ENCODE measurements around the gene CELF4.
"Not testable (repeated sequence)": the region's sequence is repeated elsewhere in the genome, so short reads cannot be mapped to it uniquely, and the experiment has no call there.

The CELF4 gene

GRCh38 chr18:37491526-37491925, 74.1 kb downstream of the CELF4 start:
- DNase-seq = no peak

- no peak for DNase-seq
These were observed 75.6 kb downstream of the CELF4 start for GRCh38 chr18:37489998-37490397.

DNA sequence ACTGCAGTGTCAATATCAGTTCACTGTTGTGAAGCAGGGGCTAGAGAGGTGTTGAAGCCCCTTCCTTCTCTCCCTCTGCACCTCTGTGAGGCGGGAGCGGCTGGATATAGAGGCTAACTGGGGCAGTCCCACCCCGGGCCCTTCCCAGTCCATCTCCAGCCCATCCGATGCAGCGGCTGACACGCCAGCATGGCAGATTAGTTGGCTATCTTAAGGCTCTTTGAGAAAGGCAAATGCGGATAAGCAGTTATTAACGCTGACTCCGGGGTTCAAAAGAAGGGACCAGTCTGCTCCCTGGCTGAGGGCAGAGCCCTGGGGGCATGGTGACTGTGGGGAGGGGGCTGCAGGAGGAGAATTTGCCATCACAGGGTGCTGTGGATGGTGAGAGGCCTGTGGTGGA, 76.6 kb downstream of the CELF4 start:
- DNase-seq = no peak

DNA sequence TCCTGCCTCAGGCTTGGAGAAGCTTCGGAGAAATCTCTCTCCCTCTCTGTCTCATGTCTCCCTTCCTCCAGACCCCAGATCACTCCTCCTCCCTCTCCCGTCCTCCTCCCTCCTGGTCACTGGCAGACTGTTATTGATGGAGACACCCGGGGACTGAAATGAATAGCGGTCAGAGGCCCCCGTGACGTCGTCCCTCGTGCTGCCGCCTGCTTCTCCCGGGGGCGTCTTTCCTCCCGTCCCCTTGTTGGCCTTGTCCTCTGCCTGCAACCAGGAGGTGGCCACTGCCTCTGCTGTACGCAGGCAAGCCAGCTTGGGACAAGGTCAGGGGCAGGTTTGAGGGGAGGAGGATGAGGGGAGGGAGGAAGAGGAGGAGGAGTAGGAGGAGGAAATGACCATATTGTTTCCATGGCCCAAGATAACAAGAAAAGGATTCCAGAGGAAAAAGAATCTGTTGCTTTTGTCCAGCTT, 78.2 kb downstream of the CELF4 start:
- DNase-seq = no peak

- no peak for DNase-seq
These were observed 78.8 kb downstream of the CELF4 start for GRCh38 chr18:37486848-37487247.

- no peak for DNase-seq
These were observed 80.4 kb downstream of the CELF4 start for GRCh38 chr18:37484983-37485834.

DNA sequence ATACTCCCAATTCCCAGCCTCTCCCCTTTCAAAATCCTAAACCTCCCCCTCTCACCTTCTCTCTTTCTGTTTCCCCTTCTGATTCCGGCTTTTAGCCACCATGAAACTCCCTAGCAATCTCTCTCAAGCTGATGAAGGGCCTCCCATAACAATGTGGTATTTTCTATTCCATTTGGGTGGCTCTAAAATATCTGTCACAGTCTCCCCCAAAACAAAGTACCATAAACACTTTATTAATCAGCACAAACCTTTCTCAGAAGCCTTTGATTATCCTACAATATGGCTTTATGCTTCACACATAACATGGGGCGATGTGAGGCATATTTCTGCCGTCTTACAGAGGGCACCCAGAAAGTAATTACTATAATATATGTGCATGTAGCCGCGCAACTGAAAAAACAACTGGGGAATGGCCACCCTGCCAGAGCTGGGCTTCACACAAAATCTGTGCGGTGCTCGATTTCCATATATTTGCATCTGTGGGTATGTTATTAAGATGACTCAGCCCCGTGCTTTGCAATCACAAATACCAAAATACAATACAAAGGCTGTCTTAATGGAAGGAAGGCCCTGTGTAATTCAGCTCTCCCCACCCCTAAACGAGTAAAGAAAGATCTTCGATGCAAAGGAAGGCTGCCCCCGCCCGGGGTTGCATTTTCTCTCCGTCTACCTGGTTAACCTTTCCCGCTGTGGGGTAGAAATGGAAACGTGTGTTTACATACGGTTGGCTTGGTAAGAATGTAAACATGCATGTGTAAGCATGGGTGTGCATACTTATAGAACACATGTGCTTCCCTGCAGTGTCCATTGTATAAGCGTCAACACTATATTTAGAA, 81.4 kb downstream of the CELF4 start:
- DNase-seq = no peak

DNA sequence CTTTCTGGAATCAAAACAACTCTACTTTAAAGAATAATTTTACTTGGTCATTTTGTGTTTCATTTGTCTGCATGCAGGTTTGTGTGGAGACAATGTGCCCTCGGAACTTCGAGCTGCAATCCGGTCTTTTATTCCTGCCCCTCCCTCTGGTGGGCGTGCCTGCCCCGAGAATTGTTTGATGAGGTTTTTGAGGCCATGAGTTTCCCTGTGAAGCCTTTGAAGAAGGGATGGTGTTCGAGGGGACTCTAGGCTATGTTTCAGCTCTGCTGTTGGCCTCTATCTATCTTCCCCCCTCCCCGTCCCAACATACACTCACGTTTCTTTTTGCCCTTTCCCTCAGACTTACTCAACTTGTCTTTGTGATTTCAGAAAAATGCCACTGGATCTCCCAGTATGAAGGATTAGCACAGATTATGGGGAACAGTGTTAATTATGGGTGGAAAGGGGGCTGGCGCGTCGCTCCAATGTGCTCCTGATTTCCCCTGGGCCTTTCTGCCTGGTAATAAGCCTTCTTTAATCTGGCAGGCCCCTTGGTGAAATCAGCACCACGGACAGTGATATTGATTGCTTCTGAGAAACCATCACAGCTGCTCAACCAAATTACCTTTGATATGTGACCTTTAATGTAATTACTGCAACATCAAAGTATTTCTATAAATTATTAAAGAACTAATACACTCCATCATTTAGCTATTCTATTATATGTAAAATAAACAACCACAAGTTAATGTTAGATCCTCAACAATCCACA, 82.2 kb downstream of the CELF4 start:
- DNase-seq = no peak

- no peak for DNase-seq
These were observed 83.2 kb downstream of the CELF4 start for GRCh38 chr18:37482433-37482832.

DNA sequence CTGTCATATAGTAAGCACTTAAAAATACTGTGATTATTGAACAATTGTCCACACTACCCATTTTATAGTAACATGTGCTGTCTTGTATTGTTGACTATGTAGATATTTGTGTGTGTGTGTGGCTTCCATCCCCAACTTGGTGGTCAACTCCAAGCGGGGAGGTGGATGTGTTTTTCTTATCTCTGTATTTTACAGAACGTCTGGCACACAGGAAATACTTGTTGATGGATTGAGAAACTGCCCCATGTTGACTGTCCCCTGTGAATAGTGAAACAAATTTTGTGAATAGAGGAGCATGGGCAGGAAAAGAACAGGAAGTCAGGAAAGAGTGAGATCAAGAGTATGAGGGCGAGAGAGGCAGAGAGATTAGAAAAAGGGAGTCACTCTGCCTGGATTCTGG, 83.6 kb downstream of the CELF4 start:
- no peak for DNase-seq

- DNase-seq = no peak
These were observed 84.1 kb downstream of the CELF4 start for GRCh38 chr18:37481491-37481890.

- DNase-seq = no peak
These were observed 84.5 kb downstream of the CELF4 start for GRCh38 chr18:37481072-37481471.

DNA sequence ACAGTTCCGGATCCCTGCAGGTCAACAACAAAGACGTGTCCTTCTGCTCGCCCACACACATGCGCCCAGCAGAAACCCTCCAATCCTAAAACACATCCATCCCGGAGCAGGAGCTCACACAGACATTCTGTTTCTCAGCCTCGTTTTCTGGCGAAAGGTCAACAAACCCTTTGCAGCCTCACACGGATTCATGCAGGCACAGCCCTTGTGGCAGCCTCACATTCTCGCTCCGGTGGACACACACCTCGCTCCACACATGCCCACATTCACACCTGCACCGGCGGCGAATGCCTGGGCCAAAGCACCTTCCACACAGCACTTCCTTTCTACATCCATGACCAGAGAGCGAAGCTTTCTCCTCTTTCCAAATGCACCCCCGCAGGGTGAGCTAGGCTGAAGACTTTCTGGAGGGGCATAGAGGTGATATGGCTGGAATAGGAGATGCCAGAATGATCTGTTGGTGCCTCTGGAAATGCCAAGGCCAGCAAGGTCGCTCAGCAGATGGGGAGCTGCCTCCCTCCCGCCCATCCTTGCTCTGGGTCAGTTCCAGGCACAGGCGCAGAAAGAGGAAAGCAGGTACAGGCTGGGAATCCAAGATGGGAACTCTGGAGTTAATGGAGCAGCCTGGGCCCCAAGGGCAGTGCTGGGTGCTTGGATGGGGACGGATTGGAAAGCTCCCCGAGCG, 88.8 kb downstream of the CELF4 start:
- no peak for DNase-seq

DNA sequence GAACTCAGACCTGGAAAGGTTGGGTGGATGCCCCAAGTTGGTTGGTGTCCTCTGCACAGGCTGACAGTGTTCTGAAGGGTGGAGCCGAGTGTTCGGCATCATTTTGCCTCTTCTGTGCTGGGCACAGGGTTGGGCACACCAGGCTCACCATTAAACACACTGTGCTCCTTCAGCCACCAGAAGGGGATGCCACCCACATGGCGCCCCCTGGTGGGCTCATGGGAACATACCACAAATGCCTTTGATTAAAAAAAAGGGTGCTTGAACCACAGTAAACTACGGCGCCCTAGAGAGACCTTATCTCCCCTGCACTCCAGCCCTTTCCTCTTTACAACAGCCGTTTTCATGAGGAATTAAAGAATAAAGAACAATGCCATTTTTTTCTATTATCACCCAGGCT, 89.4 kb downstream of the CELF4 start:
- no peak for DNase-seq

DNA sequence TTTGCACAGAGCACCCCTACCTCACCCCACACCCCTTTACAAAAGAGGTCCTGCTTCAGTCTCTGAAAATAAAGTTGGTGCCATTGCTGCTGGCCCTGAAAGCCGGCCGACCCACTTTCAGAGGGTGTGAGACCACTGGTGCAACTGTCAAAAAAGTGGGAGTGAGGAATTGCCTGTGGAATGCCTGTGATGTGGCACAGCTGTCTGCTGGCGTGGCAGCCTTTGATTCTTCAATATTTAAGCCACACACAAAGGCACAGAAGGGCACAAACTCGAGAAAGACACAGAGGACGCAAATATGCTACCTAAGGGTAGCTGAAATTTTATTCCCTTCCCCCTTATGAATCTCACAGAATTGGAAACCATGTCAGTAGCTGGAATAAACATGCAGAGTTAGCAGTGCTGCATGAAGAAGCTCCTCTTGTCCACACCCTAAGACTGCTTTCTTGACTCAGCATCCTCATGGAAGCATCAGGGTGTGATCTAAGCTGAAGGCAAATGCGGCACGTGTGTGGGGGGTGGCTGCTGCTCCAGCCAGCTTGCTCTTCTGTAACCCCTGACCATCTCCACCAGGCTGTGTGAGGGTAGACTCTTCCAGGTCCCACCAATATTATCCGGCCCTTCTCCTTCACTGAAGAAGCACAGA, 92.3 kb downstream of the CELF4 start:
- no peak for DNase-seq

- no peak for DNase-seq
These were observed 94.0 kb downstream of the CELF4 start for GRCh38 chr18:37471637-37472036.

- DNase-seq = no peak
These were observed 94.6 kb downstream of the CELF4 start for GRCh38 chr18:37470986-37471385.

DNA sequence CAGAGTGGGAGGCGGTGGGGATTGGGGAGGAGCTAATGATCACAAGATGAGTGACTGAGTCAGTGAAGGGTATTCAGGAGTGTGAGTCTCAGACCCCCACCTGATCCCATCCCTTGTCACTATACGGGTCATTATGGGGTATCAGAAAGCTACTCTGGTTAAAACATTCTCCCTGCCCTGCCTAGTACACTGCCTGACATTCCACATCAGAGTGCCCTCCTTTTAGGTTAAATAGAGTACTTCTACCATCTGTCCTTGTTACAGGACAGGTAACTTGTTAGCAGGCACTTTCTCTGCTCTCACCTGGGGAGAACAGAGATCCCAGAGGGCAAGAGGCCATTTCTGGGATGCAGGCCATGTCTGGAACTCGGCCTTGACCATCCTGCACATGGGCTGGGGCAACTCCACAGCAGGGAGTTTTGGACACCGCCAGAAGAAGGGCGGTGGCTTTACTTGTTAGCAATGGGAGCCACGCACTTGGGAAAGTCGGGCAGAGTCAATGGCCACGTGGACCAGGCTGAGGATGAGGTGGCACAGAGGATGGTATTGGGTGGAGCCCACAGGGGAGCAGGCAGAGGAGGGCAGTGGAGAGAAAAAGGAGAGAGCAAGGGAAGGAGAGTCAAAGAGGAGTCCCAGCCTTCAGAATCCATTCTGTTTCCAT, 98.5 kb downstream of the CELF4 start:
- DNase-seq = no peak

- DNase-seq = no peak
These were observed 99.6 kb downstream of the CELF4 start for GRCh38 chr18:37465958-37466357.

DNA sequence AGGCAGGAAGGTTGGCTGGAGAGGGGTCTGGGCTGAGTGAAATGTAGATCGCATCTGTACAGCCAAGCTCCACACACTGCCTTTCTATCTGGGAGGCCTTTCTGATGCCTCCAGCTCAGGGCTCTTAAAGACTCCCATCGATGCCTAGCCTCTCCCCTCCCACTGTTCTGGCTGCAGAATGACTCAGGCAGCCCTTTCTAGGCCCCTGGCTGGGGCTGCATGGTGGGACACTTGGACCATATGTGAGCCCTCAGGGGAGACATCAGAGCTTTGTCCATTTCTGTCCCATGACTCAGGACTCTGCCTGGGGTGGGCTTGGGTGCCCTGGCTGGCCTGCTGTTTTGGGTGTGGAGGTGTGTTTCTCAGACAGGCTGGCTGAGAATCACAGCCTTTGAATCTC, 101.3 kb downstream of the CELF4 start:
- DNase-seq = no peak

- DNase-seq = not testable (repeated sequence)
These were observed 104.3 kb downstream of the CELF4 start for GRCh38 chr18:37461329-37461728.

GRCh38 chr18:37460604-37461003, 105.0 kb downstream of the CELF4 start:
- DNase-seq = no peak
